Upper lobe of right lung (tissue), 1 donor: ENCODE results near the gene FBXW2. TPM values are rescaled to one million over a fixed set of nuclear protein-coding genes. Genes with fewer than 3 reads are reported as not detected.

ENCODE experiments used
- ATAC-seq: fragments of 200-7000 bp; cut with Tn5 transposase; one replicate; pipeline ENCODE4 v1.9.1; 2020; ENCODE audit warnings: mild to moderate bottlenecking, moderate library complexity
- DNase-seq: peaks from one replicate; pipeline ENCODE4 v3.0.0-alpha.2; 2020
- H3K27ac ChIP-seq: fragments of 200-600 bp; one replicate; pipeline ENCODE4 v1.8.0; 2022
- H3K27me3 ChIP-seq: fragments of 200-600 bp; one replicate; pipeline ENCODE4 v1.8.0; 2022; ENCODE audit warnings: mild to moderate bottlenecking
- H3K36me3 ChIP-seq: fragments of 200-600 bp; one replicate; pipeline ENCODE4 v1.8.0; 2022
- H3K4me1 ChIP-seq: fragments of 200-600 bp; one replicate; pipeline ENCODE4 v1.8.0; 2022
- H3K4me3 ChIP-seq: fragments of 200-600 bp; one replicate; pipeline ENCODE4 v1.8.0; 2022; ENCODE audit warnings: mild to moderate bottlenecking
- H3K9me3 ChIP-seq: fragments of 200-600 bp; one replicate; pipeline ENCODE4 v1.8.0; 2022
- intact Hi-C: fragments of 100-400 bp; cut with DNase I; formaldehyde crosslinking; loops from one replicate; pipeline ENCODE4 v1.11.0; 2022
- total RNA-seq: library from RNA; stranded (reverse); fragmentation: NEBNext Ultra II Directional; extraction: Animal tissue kit (Norgen Biotek cat#: 25700); gene quantifications from one replicate; pipeline ENCODE4 v1.2.1, GENCODE V29; 2021
- TF ChIP-seq, protein P1 (sequence below): fragments of 200-600 bp; IDR thresholded peaks from one replicate; pipeline ENCODE4 v1.8.0; 2022; ENCODE audit warnings: antibody characterized with exemption
- donor health status: DM: no; HTN: yes; CAD: no; lungs with severe emphysema.

The FBXW2 gene
- total RNA-seq, 1 donor from 2014 or later = 87.1 TPM

DNA sequence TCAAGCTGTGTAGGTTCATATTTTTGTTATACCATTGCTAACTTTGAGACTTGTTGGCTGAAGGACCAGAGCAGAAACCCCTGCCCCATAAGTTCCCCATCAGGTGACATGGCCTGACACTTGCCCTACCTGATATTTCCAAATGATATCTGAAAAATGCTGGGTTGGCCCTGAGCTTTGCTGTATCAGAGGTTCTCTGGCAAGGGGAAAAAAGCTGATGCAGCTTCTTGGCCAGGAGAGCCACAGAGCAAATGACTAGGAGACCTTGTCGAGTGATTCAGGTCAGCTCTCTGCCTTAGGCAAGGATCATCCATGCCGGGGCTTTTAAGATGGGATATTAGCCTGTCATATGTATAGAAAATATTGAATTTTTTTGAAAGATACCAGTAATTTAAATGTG is 76.0 kb downstream of the FBXW2 start:
- Histone ChIP-seq H3K4me3 (no peak overlapping the region), H3K27ac (no peak overlapping the region), H3K27me3 (no peaks in the 10 kb centered on the region), H3K9me3 (no peaks in the 10 kb centered on the region), H3K36me3 (no peaks in the 10 kb centered on the region), H3K4me1 (peaks cover 9% of the 10 kb centered on the region)
- intact Hi-C loops = no loop called here
- ATAC-seq (no peak), DNase-seq (no peak)
- TF ChIP-seq, protein P1, sequence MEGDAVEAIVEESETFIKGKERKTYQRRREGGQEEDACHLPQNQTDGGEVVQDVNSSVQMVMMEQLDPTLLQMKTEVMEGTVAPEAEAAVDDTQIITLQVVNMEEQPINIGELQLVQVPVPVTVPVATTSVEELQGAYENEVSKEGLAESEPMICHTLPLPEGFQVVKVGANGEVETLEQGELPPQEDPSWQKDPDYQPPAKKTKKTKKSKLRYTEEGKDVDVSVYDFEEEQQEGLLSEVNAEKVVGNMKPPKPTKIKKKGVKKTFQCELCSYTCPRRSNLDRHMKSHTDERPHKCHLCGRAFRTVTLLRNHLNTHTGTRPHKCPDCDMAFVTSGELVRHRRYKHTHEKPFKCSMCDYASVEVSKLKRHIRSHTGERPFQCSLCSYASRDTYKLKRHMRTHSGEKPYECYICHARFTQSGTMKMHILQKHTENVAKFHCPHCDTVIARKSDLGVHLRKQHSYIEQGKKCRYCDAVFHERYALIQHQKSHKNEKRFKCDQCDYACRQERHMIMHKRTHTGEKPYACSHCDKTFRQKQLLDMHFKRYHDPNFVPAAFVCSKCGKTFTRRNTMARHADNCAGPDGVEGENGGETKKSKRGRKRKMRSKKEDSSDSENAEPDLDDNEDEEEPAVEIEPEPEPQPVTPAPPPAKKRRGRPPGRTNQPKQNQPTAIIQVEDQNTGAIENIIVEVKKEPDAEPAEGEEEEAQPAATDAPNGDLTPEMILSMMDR = no peak

GRCh38 chr9:120716483-120716882 is 76.7 kb downstream of the FBXW2 start:
- H3K36me3 ChIP-seq = no peaks in the 10 kb centered on the region
- no peak overlapping the region for H3K27ac ChIP-seq
- H3K9me3 ChIP-seq = no peaks in the 10 kb centered on the region
- H3K4me1 ChIP-seq = peaks cover 16% of the 10 kb centered on the region
- intact Hi-C loops = no loop called here
- H3K4me3 ChIP-seq = no peak overlapping the region
- DNase-seq (no peak), ATAC-seq (no peak)
- TF ChIP-seq, protein P1 = no peak
- no peaks in the 10 kb centered on the region for H3K27me3 ChIP-seq

- TF ChIP-seq, protein P1 = no peak
- no peaks in the 10 kb centered on the region for H3K36me3 ChIP-seq
- no peaks in the 10 kb centered on the region for H3K9me3 ChIP-seq
- H3K4me3 ChIP-seq = no peak overlapping the region
- DNase-seq = no peak
- intact Hi-C loops = no loop called here
- peak overlapping the region; percentile 83 for H3K27ac ChIP-seq
- ATAC-seq = no peak
- peaks cover 27% of the 10 kb centered on the region for H3K4me1 ChIP-seq
- no peaks in the 10 kb centered on the region for H3K27me3 ChIP-seq
Observed at GRCh38 chr9:120715389-120715924, 77.8 kb downstream of the FBXW2 start.

DNA sequence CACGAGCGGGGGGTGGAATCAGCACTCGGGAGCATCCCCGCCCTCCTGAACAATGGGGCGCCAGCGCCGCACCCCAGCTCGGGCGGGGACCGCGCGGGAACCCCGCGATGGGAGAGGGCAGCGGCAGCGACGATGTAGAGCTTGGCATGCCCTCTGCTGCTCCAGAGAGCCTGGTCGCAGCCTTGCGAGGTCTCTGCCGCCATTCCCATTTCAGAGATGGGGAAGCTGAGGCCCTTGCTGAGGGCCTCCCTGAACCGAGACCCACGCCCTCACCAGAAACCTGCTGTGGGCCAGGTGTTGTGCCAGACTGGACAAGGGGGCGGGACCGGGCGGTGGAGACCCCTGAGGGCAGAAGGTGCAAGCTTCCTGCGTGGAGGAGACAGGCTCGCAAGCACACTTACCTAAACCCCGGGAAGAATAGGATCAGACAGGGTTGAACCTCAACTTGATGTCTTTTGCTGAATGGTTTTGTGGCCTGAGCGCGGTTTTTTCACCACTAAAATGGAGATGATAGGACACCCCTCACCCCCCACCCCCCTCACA is 78.3 kb downstream of the FBXW2 start:
- intact Hi-C loops = no loop called here
- no peak for DNase-seq
- Histone ChIP-seq H3K9me3 (no peaks in the 10 kb centered on the region), H3K4me3 (peak overlapping the region; percentile 62), H3K27me3 (no peaks in the 10 kb centered on the region), H3K36me3 (no peaks in the 10 kb centered on the region), H3K27ac (peak overlapping the region; percentile 83), H3K4me1 (peaks cover 27% of the 10 kb centered on the region)
- ATAC-seq = no peak
- TF ChIP-seq, protein P1 = no peak

GRCh38 chr9:120714088-120714845 is 78.9 kb downstream of the FBXW2 start, which contains the start of gene MEGF9:
TSS of gene MEGF9 (minus strand) at chr9:120714470. CDS start at chr9:120714358, 112 bp downstream.
- DNase-seq (peak; percentile 99), ATAC-seq (peak; percentile 97)
- intact Hi-C loops = no loop called here
- H3K36me3 ChIP-seq = no peaks in the 10 kb centered on the region
- TF ChIP-seq, protein P1 = no peak
- peak within 1 kb of the TSS; percentile 62 for H3K4me3 ChIP-seq
- peaks cover 27% of the 10 kb centered on the region for H3K4me1 ChIP-seq
- no peaks in the 10 kb centered on the region for H3K27me3 ChIP-seq
- H3K27ac ChIP-seq = peak within 1 kb of the TSS; percentile 83
- H3K9me3 ChIP-seq = no peaks in the 10 kb centered on the region
